C4-2B (cell line): ENCODE results near the gene RGSL1.

Experiments used
- ZFX ChIP-seq: fragments of 450-650 bp; IDR thresholded peaks from 2 replicates; pipeline ENCODE4 v1.6.1; 2017
- TF ChIP-seq, protein P1 (sequence below): fragments of 450-650 bp; conservative IDR thresholded peaks from 2 replicates; pipeline ENCODE4 v1.5.1; 2017; ENCODE audit warnings: mild to moderate bottlenecking

DNA sequence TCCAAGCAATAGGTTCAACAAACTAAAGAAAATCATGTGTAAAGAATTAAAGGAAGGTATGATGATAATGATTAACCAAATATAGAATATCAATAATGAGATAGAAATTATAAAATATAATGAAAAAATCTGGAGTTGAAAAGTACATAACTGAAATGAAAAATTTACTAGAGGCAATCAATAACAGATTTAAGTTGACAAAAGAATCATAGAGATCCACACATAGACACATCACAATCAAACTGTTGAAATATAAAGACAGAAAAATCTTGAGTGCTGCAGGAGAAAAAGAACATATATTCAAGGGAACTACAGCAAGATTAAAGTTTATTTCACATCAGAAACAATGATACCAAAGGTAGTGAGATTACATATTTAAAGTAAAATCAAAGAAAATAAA lies 75.4 kb downstream of the RGSL1 start:
- TF ChIP-seq, protein P1, sequence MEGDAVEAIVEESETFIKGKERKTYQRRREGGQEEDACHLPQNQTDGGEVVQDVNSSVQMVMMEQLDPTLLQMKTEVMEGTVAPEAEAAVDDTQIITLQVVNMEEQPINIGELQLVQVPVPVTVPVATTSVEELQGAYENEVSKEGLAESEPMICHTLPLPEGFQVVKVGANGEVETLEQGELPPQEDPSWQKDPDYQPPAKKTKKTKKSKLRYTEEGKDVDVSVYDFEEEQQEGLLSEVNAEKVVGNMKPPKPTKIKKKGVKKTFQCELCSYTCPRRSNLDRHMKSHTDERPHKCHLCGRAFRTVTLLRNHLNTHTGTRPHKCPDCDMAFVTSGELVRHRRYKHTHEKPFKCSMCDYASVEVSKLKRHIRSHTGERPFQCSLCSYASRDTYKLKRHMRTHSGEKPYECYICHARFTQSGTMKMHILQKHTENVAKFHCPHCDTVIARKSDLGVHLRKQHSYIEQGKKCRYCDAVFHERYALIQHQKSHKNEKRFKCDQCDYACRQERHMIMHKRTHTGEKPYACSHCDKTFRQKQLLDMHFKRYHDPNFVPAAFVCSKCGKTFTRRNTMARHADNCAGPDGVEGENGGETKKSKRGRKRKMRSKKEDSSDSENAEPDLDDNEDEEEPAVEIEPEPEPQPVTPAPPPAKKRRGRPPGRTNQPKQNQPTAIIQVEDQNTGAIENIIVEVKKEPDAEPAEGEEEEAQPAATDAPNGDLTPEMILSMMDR = no peak
- no peak for TF ChIP-seq ZFX
